ENCODE measurements around the gene SIN3A.

The SIN3A gene

GRCh38 chr15:75371901-75372688, 79.4 kb downstream of the SIN3A start:
- no peak for DNase-seq

GRCh38 chr15:75371486-75371885, 80.0 kb downstream of the SIN3A start:
- DNase-seq: no peak

GRCh38 chr15:75369897-75370581, 81.5 kb downstream of the SIN3A start:
- DNase-seq: no peak

GRCh38 chr15:75368689-75369239, 82.7 kb downstream of the SIN3A start:
- DNase-seq: no peak

GRCh38 chr15:75367913-75368688, 83.4 kb downstream of the SIN3A start, which contains the start of gene MAN2C1:
Gene MAN2C1 (minus strand): TSS chr15:75368607. CDS start chr15:75368583, 24 bp downstream.
- peak; percentile 91 to 92 for DNase-seq

- no peak for DNase-seq
Measured at GRCh38 chr15:75367406-75367912, 84.0 kb downstream of the SIN3A start.

GRCh38 chr15:75367006-75367405, 84.5 kb downstream of the SIN3A start:
- no peak for DNase-seq

GRCh38 chr15:75366163-75366562, 85.3 kb downstream of the SIN3A start:
- no peak for DNase-seq

- DNase-seq: no peak
Measured at GRCh38 chr15:75364881-75365280, 86.6 kb downstream of the SIN3A start.

- DNase-seq: no peak
Measured at GRCh38 chr15:75363786-75364185, 87.7 kb downstream of the SIN3A start.

GRCh38 chr15:75362642-75363249, 88.7 kb downstream of the SIN3A start:
- DNase-seq: no peak

- no peak for DNase-seq
Measured at GRCh38 chr15:75361989-75362641, 89.4 kb downstream of the SIN3A start.

GRCh38 chr15:75361361-75361988, 90.0 kb downstream of the SIN3A start:
- no peak for DNase-seq

- DNase-seq: no peak
Measured at GRCh38 chr15:75360856-75361255, 90.6 kb downstream of the SIN3A start.

- no peak for DNase-seq
Measured at GRCh38 chr15:75360391-75360790, 91.1 kb downstream of the SIN3A start.

GRCh38 chr15:75359537-75360250, 91.8 kb downstream of the SIN3A start:
- no peak for DNase-seq

- no peak for DNase-seq
Measured at GRCh38 chr15:75358771-75359536, 92.5 kb downstream of the SIN3A start.

- no peak for DNase-seq
Measured at GRCh38 chr15:75357976-75358673, 93.4 kb downstream of the SIN3A start.

GRCh38 chr15:75356517-75356916, 95.0 kb downstream of the SIN3A start:
- DNase-seq: no peak
